HEK293 (cell line): ENCODE measurements around the gene TNIK.

Experiments
- CTCF ChIA-PET: fragments of 350-600 bp; formaldehyde crosslinking; extraction: SDS; loops from one replicate; lab custom pipeline; 2021; ENCODE audit warnings: antibody characterized with exemption; lab: Yijun Ruan, JAX
- POLR2A ChIA-PET: fragments of 300-600 bp; formaldehyde crosslinking; extraction: SDS; loops from one replicate; lab custom pipeline; 2020; ENCODE audit warnings: antibody characterized with exemption, inconsistent platforms; lab: Yijun Ruan, JAX
- H3K27ac ChIP-seq: fragments of 200-500 bp; sonication (Bioruptor generic); 2 replicates; pipeline ENCODE4 v1.5.1; 2014; ENCODE audit warnings: low read depth, low read length, control low read depth, inconsistent platforms; ENCODE audit errors: extremely low read depth
- H3K36me3 ChIP-seq, 2 experiments: fragments of 200-500 bp in 1 of 2; sonication (Bioruptor generic) in 1 of 2; 1 replicate in 1 of 2; 2 replicates in 1 of 2; pipeline ENCODE4 v1.5.1; 2014 to 2017; ENCODE audit warnings: inconsistent platforms in 2 of 2, low read length in 2 of 2; ENCODE audit not compliant: control insufficient read depth in 2 of 2, insufficient read depth in 1 of 2
- H3K4me1 ChIP-seq: fragments of 200-500 bp; sonication (Bioruptor generic); 2 replicates; pipeline ENCODE4 v1.5.1; 2014; ENCODE audit warnings: mild to moderate bottlenecking, low read length, inconsistent platforms; ENCODE audit not compliant: control insufficient read depth, insufficient read depth
- H3K4me3 ChIP-seq: 2 replicates; pipeline ENCODE4 v1.5.1; 2011; ENCODE audit warnings: low read depth, mild to moderate bottlenecking, control low read depth, low read length, moderate library complexity
- H3K9me3 ChIP-seq: fragments of 200-500 bp; sonication (Bioruptor generic); 2 replicates; pipeline ENCODE4 v1.5.1; 2014; ENCODE audit warnings: low read depth, low read length, inconsistent platforms; ENCODE audit not compliant: control insufficient read depth, insufficient read depth
- HOXA7 ChIP-seq: sonication (generic); formaldehyde crosslinking; IDR thresholded peaks from 2 replicates; pipeline ENCODE4 v1.8.1; 2022; ENCODE audit warnings: missing genetic modification reagents, borderline replicate concordance
- IKZF3 ChIP-seq: fragments of 450-650 bp; IDR thresholded peaks from 2 replicates; pipeline ENCODE4 v1.5.0; 2018; ENCODE audit warnings: missing biosample characterization, mild to moderate bottlenecking, missing genetic modification characterization, moderate library complexity
- KLF10 ChIP-seq: fragments of 450-650 bp; IDR thresholded peaks from 2 replicates; pipeline ENCODE4 v1.5.1; 2018; ENCODE audit warnings: missing biosample characterization, mild to moderate bottlenecking, missing genetic modification characterization
- MEIS1 ChIP-seq: sonication (generic); formaldehyde crosslinking; IDR thresholded peaks from 2 replicates; pipeline ENCODE4 v1.8.1; 2022; ENCODE audit warnings: missing genetic modification reagents, mild to moderate bottlenecking, borderline replicate concordance
- OVOL3 ChIP-seq: fragments of 450-650 bp; formaldehyde crosslinking; IDR thresholded peaks from 2 replicates; pipeline ENCODE4 v1.5.1; 2016; ENCODE audit warnings: missing biosample characterization, missing genetic modification characterization
- REPIN1 ChIP-seq: fragments of 450-650 bp; formaldehyde crosslinking; IDR thresholded peaks from 2 replicates; pipeline ENCODE4 v1.5.1; 2017; ENCODE audit warnings: missing biosample characterization, missing genetic modification characterization, low read depth
- ZNF433 ChIP-seq: fragments of 450-650 bp; formaldehyde crosslinking; IDR thresholded peaks from 2 replicates; pipeline ENCODE4 v1.5.1; 2016; ENCODE audit warnings: missing biosample characterization, missing genetic modification characterization, low read depth
- ZNF521 ChIP-seq: fragments of 450-650 bp; formaldehyde crosslinking; IDR thresholded peaks from 2 replicates; pipeline ENCODE4 v1.5.1; 2017; ENCODE audit warnings: missing biosample characterization, mild to moderate bottlenecking, missing genetic modification characterization
- ZNF629 ChIP-seq: fragments of 450-650 bp; formaldehyde crosslinking; IDR thresholded peaks from 2 replicates; pipeline ENCODE4 v1.5.1; 2017; ENCODE audit warnings: missing biosample characterization, missing genetic modification characterization
- TF ChIP-seq, protein P1 (sequence below): fragments of 450-650 bp; formaldehyde crosslinking; IDR thresholded peaks from 2 replicates; pipeline ENCODE4 v1.5.1; 2016; ENCODE audit warnings: missing biosample characterization, missing genetic modification characterization
- TF ChIP-seq, protein P2 (sequence below): fragments of 450-650 bp; formaldehyde crosslinking; IDR thresholded peaks from 2 replicates; pipeline ENCODE4 v1.5.1; 2016; ENCODE audit warnings: missing biosample characterization, missing genetic modification characterization
- TF ChIP-seq, protein P3 (sequence below): fragments of 450-650 bp; formaldehyde crosslinking; IDR thresholded peaks from 2 replicates; pipeline ENCODE4; 2016; ENCODE audit warnings: missing biosample characterization, missing genetic modification characterization
- TF ChIP-seq, protein P4 (sequence below): fragments of 450-650 bp; formaldehyde crosslinking; IDR thresholded peaks from 2 replicates; pipeline ENCODE4 v1.5.1; 2016; ENCODE audit warnings: missing biosample characterization, missing genetic modification characterization
- TF ChIP-seq, protein P5 (sequence below): fragments of 450-650 bp; formaldehyde crosslinking; conservative IDR thresholded peaks from 2 replicates; pipeline ENCODE4 v1.5.1; 2016; ENCODE audit warnings: low read depth, missing biosample characterization, missing genetic modification characterization
- TF ChIP-seq, protein P6 (sequence below): fragments of 450-650 bp; formaldehyde crosslinking; IDR thresholded peaks from 2 replicates; pipeline ENCODE4 v1.5.1; 2016; ENCODE audit warnings: missing biosample characterization, missing genetic modification characterization

TNIK gene

DNA sequence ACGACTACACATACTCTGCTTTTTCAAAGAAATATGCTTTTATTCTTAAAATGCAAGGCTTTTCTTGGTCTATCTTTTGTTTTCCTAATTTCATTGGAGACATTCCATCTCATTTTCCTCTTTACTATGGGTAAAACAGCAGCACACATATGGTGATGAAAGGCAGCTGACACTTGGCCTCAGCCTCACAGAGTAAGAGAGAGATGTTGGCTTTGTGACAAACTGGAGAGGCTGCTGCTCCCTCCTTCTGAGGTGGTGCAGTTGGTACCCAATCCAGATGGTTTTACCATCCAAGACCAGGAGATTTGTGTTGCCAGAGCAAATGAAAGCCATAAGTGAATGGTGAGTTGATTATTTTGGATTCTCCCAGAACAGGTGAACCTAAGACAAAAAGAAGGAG is 420.5 kb downstream of the TNIK start:
- TF ChIP-seq ZNF433 (tag by site-specific recombination): no peak
- no peak for TF ChIP-seq MEIS1
- TF ChIP-seq, protein P1, sequence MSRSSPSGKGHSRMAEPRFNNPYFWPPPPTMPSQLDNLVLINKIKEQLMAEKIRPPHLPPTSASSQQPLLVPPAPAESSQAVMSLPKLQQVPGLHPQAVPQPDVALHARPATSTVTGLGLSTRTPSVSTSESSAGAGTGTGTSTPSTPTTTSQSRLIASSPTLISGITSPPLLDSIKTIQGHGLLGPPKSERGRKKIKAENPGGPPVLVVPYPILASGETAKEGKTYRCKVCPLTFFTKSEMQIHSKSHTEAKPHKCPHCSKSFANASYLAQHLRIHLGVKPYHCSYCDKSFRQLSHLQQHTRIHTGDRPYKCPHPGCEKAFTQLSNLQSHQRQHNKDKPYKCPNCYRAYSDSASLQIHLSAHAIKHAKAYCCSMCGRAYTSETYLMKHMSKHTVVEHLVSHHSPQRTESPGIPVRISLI (tag by site-specific recombination): no peak
- TF ChIP-seq, protein P2, sequence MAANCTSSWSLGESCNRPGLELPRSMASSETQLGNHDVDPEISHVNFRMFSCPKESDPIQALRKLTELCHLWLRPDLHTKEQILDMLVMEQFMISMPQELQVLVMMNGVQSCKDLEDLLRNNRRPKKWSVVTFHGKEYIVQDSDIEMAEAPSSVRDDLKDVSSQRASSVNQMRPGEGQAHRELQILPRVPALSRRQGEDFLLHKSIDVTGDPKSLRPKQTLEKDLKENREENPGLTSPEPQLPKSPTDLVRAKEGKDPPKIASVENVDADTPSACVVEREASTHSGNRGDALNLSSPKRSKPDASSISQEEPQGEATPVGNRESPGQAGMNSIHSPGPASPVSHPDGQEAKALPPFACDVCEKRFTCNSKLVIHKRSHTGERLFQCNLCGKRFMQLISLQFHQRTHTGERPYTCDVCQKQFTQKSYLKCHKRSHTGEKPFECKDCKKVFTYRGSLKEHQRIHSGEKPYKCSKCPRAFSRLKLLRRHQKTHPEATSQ (tag by site-specific recombination): no peak
- TF ChIP-seq, protein P3, sequence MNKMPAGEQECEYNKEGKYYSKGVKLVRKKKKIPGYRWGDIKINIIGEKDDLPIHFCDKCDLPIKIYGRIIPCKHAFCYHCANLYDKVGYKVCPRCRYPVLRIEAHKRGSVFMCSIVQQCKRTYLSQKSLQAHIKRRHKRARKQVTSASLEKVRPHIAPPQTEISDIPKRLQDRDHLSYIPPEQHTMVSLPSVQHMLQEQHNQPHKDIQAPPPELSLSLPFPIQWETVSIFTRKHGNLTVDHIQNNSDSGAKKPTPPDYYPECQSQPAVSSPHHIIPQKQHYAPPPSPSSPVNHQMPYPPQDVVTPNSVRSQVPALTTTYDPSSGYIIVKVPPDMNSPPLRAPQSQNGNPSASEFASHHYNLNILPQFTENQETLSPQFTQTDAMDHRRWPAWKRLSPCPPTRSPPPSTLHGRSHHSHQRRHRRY (tag by site-specific recombination): no peak
- TF ChIP-seq, protein P4, sequence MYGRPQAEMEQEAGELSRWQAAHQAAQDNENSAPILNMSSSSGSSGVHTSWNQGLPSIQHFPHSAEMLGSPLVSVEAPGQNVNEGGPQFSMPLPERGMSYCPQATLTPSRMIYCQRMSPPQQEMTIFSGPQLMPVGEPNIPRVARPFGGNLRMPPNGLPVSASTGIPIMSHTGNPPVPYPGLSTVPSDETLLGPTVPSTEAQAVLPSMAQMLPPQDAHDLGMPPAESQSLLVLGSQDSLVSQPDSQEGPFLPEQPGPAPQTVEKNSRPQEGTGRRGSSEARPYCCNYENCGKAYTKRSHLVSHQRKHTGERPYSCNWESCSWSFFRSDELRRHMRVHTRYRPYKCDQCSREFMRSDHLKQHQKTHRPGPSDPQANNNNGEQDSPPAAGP (tag by site-specific recombination): no peak
- TF ChIP-seq ZNF629 (tag by site-specific recombination): no peak
- TF ChIP-seq KLF10: no peak
- TF ChIP-seq, protein P5, sequence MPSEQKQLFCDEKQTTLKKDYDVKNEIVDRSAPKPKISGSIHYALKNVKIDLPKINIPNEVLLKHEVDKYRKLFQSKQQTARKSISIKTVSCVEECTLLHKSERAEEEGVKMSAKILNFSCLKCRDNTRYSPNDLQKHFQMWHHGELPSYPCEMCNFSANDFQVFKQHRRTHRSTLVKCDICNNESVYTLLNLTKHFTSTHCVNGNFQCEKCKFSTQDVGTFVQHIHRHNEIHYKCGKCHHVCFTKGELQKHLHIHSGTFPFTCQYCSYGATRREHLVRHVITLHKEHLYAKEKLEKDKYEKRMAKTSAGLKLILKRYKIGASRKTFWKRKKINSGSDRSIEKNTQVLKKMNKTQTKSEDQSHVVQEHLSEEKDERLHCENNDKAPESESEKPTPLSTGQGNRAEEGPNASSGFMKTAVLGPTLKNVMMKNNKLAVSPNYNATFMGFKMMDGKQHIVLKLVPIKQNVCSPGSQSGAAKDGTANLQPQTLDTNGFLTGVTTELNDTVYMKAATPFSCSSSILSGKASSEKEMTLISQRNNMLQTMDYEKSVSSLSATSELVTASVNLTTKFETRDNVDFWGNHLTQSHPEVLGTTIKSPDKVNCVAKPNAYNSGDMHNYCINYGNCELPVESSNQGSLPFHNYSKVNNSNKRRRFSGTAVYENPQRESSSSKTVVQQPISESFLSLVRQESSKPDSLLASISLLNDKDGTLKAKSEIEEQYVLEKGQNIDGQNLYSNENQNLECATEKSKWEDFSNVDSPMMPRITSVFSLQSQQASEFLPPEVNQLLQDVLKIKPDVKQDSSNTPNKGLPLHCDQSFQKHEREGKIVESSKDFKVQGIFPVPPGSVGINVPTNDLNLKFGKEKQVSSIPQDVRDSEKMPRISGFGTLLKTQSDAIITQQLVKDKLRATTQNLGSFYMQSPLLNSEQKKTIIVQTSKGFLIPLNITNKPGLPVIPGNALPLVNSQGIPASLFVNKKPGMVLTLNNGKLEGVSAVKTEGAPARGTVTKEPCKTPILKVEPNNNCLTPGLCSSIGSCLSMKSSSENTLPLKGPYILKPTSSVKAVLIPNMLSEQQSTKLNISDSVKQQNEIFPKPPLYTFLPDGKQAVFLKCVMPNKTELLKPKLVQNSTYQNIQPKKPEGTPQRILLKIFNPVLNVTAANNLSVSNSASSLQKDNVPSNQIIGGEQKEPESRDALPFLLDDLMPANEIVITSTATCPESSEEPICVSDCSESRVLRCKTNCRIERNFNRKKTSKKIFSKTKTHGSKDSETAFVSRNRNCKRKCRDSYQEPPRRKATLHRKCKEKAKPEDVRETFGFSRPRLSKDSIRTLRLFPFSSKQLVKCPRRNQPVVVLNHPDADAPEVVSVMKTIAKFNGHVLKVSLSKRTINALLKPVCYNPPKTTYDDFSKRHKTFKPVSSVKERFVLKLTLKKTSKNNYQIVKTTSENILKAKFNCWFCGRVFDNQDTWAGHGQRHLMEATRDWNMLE (tag by site-specific recombination): no peak
- no peak for TF ChIP-seq IKZF3 (tag by site-specific recombination)
- TF ChIP-seq HOXA7 (CRISPR knock-in tag): no peak
- TF ChIP-seq, protein P6, sequence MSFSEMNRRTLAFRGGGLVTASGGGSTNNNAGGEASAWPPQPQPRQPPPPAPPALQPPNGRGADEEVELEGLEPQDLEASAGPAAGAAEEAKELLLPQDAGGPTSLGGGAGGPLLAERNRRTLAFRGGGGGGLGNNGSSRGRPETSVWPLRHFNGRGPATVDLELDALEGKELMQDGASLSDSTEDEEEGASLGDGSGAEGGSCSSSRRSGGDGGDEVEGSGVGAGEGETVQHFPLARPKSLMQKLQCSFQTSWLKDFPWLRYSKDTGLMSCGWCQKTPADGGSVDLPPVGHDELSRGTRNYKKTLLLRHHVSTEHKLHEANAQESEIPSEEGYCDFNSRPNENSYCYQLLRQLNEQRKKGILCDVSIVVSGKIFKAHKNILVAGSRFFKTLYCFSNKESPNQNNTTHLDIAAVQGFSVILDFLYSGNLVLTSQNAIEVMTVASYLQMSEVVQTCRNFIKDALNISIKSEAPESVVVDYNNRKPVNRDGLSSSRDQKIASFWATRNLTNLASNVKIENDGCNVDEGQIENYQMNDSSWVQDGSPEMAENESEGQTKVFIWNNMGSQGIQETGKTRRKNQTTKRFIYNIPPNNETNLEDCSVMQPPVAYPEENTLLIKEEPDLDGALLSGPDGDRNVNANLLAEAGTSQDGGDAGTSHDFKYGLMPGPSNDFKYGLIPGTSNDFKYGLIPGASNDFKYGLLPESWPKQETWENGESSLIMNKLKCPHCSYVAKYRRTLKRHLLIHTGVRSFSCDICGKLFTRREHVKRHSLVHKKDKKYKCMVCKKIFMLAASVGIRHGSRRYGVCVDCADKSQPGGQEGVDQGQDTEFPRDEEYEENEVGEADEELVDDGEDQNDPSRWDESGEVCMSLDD: no peak
- TF ChIP-seq ZNF521: no peak
- no peak for TF ChIP-seq REPIN1 (tag by site-specific recombination)
- no peak for TF ChIP-seq OVOL3
- H3K9me3 ChIP-seq: no peaks in the 10 kb centered on the region
- CTCF ChIA-PET: interaction anchor here (0.6 kb wide), 1 partner anchor 1584 kb away, joined by 5 read pairs; no protein-coding TSS in a partner anchor

More for the DNA sequence above, 420.5 kb downstream of the TNIK start:
- no peak overlapping the region for H3K27ac ChIP-seq
- H3K4me1 ChIP-seq: no peaks in the 10 kb centered on the region
- no peaks in the 10 kb centered on the region for H3K36me3 ChIP-seq
- no peak overlapping the region for H3K4me3 ChIP-seq
- POLR2A ChIA-PET: no interaction called here
